Endothelial cell of umbilical vein (primary cell): ENCODE results near the gene CNNM4.

Experiments
- CTCF ChIP-seq, 2 donors: IDR thresholded peaks; 1 replicate in 1 of 2; 2 replicates in 1 of 2; pipeline ENCODE4 v1.5.1; 2011; ENCODE audit warnings: low read length in 2 of 2, mild to moderate bottlenecking in 2 of 2, moderate library complexity in 2 of 2, control low read depth in 1 of 2, inconsistent platforms in 1 of 2, low read depth in 1 of 2; ENCODE audit not compliant: insufficient read depth in 1 of 2; ENCODE audit errors: extremely low read depth in 1 of 2
- MAX ChIP-seq: IDR thresholded peaks from 2 replicates; pipeline ENCODE4 v1.6.1; 2011; ENCODE audit not compliant: insufficient read depth, insufficient read length

GRCh38 chr2:96837575-96837974 is 76.9 kb downstream of the CNNM4 start:
- TF ChIP-seq CTCF (IDR thresholded peaks at IDR 0.05; ENCODE audit: extremely low read depth in 1 of 2, insufficient read depth in 1 of 2, low read depth in 1 of 2, low read length in 2 of 2) (no peak), MAX (no peak)
